HEK293 (cell line): ENCODE measurements around the gene INPP5D.

Source experiments
- CTCF ChIP-seq: fragments of 450-650 bp; formaldehyde crosslinking; IDR thresholded peaks from 2 replicates; pipeline ENCODE4 v1.5.1; 2016; ENCODE audit warnings: missing biosample characterization, missing genetic modification characterization
- ZNF23 ChIP-seq: fragments of 450-650 bp; formaldehyde crosslinking; IDR thresholded peaks from 2 replicates; pipeline ENCODE4 v1.5.1; 2016; ENCODE audit warnings: missing biosample characterization, missing genetic modification characterization, borderline replicate concordance
- ZNF24 ChIP-seq: fragments of 450-650 bp; formaldehyde crosslinking; IDR thresholded peaks from 2 replicates; pipeline ENCODE4 v1.5.1; 2016; ENCODE audit warnings: missing biosample characterization, missing genetic modification characterization
- ZNF274 ChIP-seq, 2 experiments: fragments of 200-500 bp in 1 of 2; fragments of 450-650 bp in 1 of 2; sonication (Bioruptor generic) in 1 of 2; formaldehyde crosslinking in 1 of 2; IDR thresholded peaks; 2 replicates each; pipeline versions ENCODE4 v1.5.1 to v1.6.1; 2014 to 2016; ENCODE audit warnings: borderline replicate concordance in 1 of 2, inconsistent platforms in 1 of 2, low read length in 1 of 2, missing biosample characterization in 1 of 2, missing genetic modification characterization in 1 of 2
- ZNF335 ChIP-seq: fragments of 450-650 bp; formaldehyde crosslinking; conservative IDR thresholded peaks from 2 replicates; pipeline ENCODE4 v1.5.1; 2016; ENCODE audit warnings: missing biosample characterization, missing genetic modification characterization
- ZNF391 ChIP-seq: fragments of 450-650 bp; formaldehyde crosslinking; IDR thresholded peaks from 2 replicates; pipeline ENCODE4 v1.5.1; 2016; ENCODE audit warnings: low read depth, missing biosample characterization, missing genetic modification characterization, borderline replicate concordance
- ZNF416 ChIP-seq: fragments of 450-650 bp; formaldehyde crosslinking; IDR thresholded peaks from 2 replicates; pipeline ENCODE4 v1.5.1; 2016; ENCODE audit warnings: missing biosample characterization, missing genetic modification characterization
- ZNF558 ChIP-seq: fragments of 450-650 bp; formaldehyde crosslinking; IDR thresholded peaks from 2 replicates; pipeline ENCODE4 v1.5.1; 2016; ENCODE audit warnings: missing biosample characterization, missing genetic modification characterization
- ZXDB ChIP-seq: fragments of 450-650 bp; formaldehyde crosslinking; IDR thresholded peaks from 2 replicates; pipeline ENCODE4 v1.5.1; 2016; ENCODE audit warnings: missing biosample characterization, missing genetic modification characterization
- TF ChIP-seq, protein P1 (sequence below): fragments of 450-650 bp; formaldehyde crosslinking; IDR thresholded peaks from 2 replicates; pipeline ENCODE4 v1.5.1; 2016; ENCODE audit warnings: missing biosample characterization, missing genetic modification characterization
- TF ChIP-seq, protein P2 (sequence below): fragments of 450-650 bp; formaldehyde crosslinking; IDR thresholded peaks from 2 replicates; pipeline ENCODE4 v1.5.1; 2017; ENCODE audit warnings: missing biosample characterization, missing genetic modification characterization

DNA sequence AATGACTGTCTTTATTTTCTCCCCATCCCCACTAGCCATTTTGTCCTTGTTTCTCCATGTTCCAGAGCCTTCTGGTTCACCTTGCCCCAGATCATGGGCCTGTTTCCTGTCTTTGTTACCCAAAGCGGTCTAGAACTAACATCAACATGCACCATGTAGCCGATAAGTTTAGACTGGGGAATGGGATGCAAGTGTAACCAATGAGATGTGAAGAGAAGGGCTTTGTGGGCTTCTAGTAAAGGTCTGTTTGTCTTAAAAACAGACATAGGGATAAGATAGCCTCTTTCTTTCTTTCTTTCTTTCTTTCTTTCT lies 25.7 kb downstream of the INPP5D start:
- TF ChIP-seq, protein P1, sequence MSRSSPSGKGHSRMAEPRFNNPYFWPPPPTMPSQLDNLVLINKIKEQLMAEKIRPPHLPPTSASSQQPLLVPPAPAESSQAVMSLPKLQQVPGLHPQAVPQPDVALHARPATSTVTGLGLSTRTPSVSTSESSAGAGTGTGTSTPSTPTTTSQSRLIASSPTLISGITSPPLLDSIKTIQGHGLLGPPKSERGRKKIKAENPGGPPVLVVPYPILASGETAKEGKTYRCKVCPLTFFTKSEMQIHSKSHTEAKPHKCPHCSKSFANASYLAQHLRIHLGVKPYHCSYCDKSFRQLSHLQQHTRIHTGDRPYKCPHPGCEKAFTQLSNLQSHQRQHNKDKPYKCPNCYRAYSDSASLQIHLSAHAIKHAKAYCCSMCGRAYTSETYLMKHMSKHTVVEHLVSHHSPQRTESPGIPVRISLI (tag by site-specific recombination) = no peak
- TF ChIP-seq ZNF23 (tag by site-specific recombination) (no peak), ZNF416 (tag by site-specific recombination) (no peak), ZNF335 (tag by site-specific recombination) (no peak), ZNF24 (tag by site-specific recombination) (no peak), ZNF391 (tag by site-specific recombination) (no peak), ZNF274 (IDR thresholded peaks at IDR 0.05; ENCODE audit: low read length) (no peak), ZNF274 (tag by site-specific recombination; IDR thresholded peaks at IDR 0.05; ENCODE audit: borderline replicate concordance) (no peak), ZXDB (tag by site-specific recombination) (no peak), ZNF558 (tag by site-specific recombination) (no peak), CTCF (tag by site-specific recombination) (no peak)
- TF ChIP-seq, protein P2, sequence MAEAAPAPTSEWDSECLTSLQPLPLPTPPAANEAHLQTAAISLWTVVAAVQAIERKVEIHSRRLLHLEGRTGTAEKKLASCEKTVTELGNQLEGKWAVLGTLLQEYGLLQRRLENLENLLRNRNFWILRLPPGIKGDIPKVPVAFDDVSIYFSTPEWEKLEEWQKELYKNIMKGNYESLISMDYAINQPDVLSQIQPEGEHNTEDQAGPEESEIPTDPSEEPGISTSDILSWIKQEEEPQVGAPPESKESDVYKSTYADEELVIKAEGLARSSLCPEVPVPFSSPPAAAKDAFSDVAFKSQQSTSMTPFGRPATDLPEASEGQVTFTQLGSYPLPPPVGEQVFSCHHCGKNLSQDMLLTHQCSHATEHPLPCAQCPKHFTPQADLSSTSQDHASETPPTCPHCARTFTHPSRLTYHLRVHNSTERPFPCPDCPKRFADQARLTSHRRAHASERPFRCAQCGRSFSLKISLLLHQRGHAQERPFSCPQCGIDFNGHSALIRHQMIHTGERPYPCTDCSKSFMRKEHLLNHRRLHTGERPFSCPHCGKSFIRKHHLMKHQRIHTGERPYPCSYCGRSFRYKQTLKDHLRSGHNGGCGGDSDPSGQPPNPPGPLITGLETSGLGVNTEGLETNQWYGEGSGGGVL (tag by site-specific recombination) = no peak
